ENCODE results near the gene NAA50. TPM values are rescaled to one million over a fixed set of nuclear protein-coding genes. Genes with fewer than 3 reads are reported as not detected.

Gene NAA50
- total and polyA plus RNA-seq, 2 of the 13 experiments (the other 11 are each of a cell fraction or from before 2014, with no cell fraction given): 30.2 to 233 TPM

GRCh38 chr3:113685956-113686721 is 59.9 kb downstream of the NAA50 start (continued):
- no peak for TF ChIP-seq ZBTB43 (CRISPR knock-in tag; conservative IDR thresholded peaks at IDR 0.05)
- TF ChIP-seq ZFYVE20 (CRISPR knock-in tag; IDR thresholded peaks at IDR 0.05; ENCODE audit: borderline replicate concordance, low read depth): no peak
- no peak for TF ChIP-seq ZNF430 (CRISPR knock-in tag; IDR thresholded peaks at IDR 0.05)
- TF ChIP-seq ZNF282 (IDR thresholded peaks at IDR 0.05; ENCODE audit: partially characterized antibody): no peak
- no peak for TF ChIP-seq ARID3A (IDR thresholded peaks at IDR 0.05; ENCODE audit: low read depth, low read length)
- no peak for TF ChIP-seq ZMAT3 (CRISPR knock-in tag; conservative IDR thresholded peaks at IDR 0.05)
- no peak for TF ChIP-seq YEATS4 (CRISPR knock-in tag; IDR thresholded peaks at IDR 0.05; ENCODE audit: borderline replicate concordance)
- no peak for TF ChIP-seq ZNF136 (CRISPR knock-in tag; IDR thresholded peaks at IDR 0.05; ENCODE audit: low read depth)
- TF ChIP-seq ZNF513 (CRISPR knock-in tag; conservative IDR thresholded peaks at IDR 0.05): no peak
- TF ChIP-seq ZBTB39 (CRISPR knock-in tag; IDR thresholded peaks at IDR 0.05): no peak
- TF ChIP-seq ZNF749 (CRISPR knock-in tag; IDR thresholded peaks at IDR 0.05; ENCODE audit: borderline replicate concordance): no peak
- TF ChIP-seq MEF2D (CRISPR knock-in tag; IDR thresholded peaks at IDR 0.05): no peak
- TF ChIP-seq ZNF724P (CRISPR knock-in tag; IDR thresholded peaks at IDR 0.05; ENCODE audit: borderline replicate concordance): 0 out of 2 replicates have a peak, but pooled peaks have one; percentile 33
- TF ChIP-seq TBX3 (IDR thresholded peaks at IDR 0.05; ENCODE audit: borderline replicate concordance): no peak
- TF ChIP-seq GZF1 (CRISPR knock-in tag; IDR thresholded peaks at IDR 0.05): no peak
- no peak for TF ChIP-seq ZNF30 (CRISPR knock-in tag; IDR thresholded peaks at IDR 0.05)
- TF ChIP-seq HNF4A (CRISPR knock-in tag; IDR thresholded peaks at IDR 0.05): peak; percentile 42; the same call in 1 of the 2 replicates

Measured in HepG2 (cell line).